Pancreas (tissue), 10 donors: ENCODE data around the gene ANTXR1. TPM values are rescaled to one million over a fixed set of nuclear protein-coding genes. Genes with fewer than 3 reads are reported as not detected.
A peak's percentile ranks its signal among the peaks of the same experiment; 100 is the strongest.
"Not testable (repeated sequence)": the region's sequence is repeated elsewhere in the genome, so short reads cannot be mapped to it uniquely, and the experiment has no call there.

Experiments used
- ATAC-seq, 4 donors: fragments of 200-7000 bp; cut with Tn5 transposase; one replicate each; pipeline versions ENCODE4 v1.8.0 to v1.9.1; 2020; ENCODE audit warnings: mild to moderate bottlenecking in 4 of 4, moderate library complexity in 4 of 4
- DNase-seq, 6 donors: peaks; one replicate each; pipeline ENCODE4 v3.0.0-alpha.2; 2020
- FAIRE-seq: peaks from 2 replicates; lab custom pipeline; 2012; peaks lifted over from hg19 to GRCh38; lab: Jason Lieb, UNC
- H3K27ac ChIP-seq, 4 donors: fragments of 200-600 bp; sonication (generic); 1 replicate in 3 of 4; 2 replicates in 1 of 4; pipeline versions ENCODE4 v1.5.0 to v1.8.0; 2020
- H3K27me3 ChIP-seq, 4 donors: fragments of 200-600 bp; one replicate each; pipeline ENCODE4 v1.8.0; 2021
- H3K36me3 ChIP-seq, 3 donors: fragments of 200-600 bp; sonication (generic) in 1 of 3; one replicate each; pipeline versions ENCODE4 v1.5.0 to v1.8.0; 2020 to 2021
- H3K4me1 ChIP-seq, 3 donors: fragments of 200-600 bp; one replicate each; pipeline ENCODE4 v1.8.0; 2021
- H3K4me3 ChIP-seq, 4 donors: fragments of 200-600 bp; sonication (generic) in 2 of 4; one replicate each; pipeline versions ENCODE4 v1.5.0 to v1.8.0; 2020 to 2021
- H3K9me3 ChIP-seq, 4 donors: fragments of 200-600 bp; one replicate each; pipeline ENCODE4 v1.8.0; 2021
- WGBS, 2 donors: extraction: QIAGEN DNeasy Blood & Tissue Kit; methylation state at CpG; one replicate each; pipeline ENCODE4 v1.1.7; 2013; 5-methylcytosine and 5-hydroxymethylcytosine counted together
- intact Hi-C, 3 donors: fragments of 100-400 bp; cut with DNase I; formaldehyde crosslinking; loops; one replicate each; pipeline versions ENCODE4 v1.11.1 to v1.14.2; 2022
- polyA plus RNA-seq, 2 donors: library from polyadenylated mRNA; stranded (reverse); fragments of 200-250 nt; gene quantifications; one replicate each; pipeline ENCODE4 v1.2.3, GENCODE V29; 2013
- total RNA-seq, 6 donors: library from RNA; stranded (reverse); fragmentation: NEBNext Ultra II Directional in 4 of 6; extraction: Animal tissue kit (Norgen Biotek cat#: 25700) in 4 of 6; gene quantifications; one replicate each; pipeline versions ENCODE4 v1.2.1 to v1.2.4, GENCODE V29; 2021 to 2023
- TF ChIP-seq, protein P1 (sequence below), 4 donors: fragments of 200-600 bp; sonication (generic) in 3 of 4; IDR thresholded peaks; one replicate each; pipeline versions ENCODE4 v1.5.0 to v1.8.0; 2021; ENCODE audit warnings: antibody characterized with exemption in 4 of 4
- donor health status: healthy with polysubstance abuse.
- donor health status: DM: no; HTN: no; CAD: no; lungs with moderate emphysema.
- donor health status: DM: no; HTN: no; CAD: no.
- donor health status: control.
- donor health status: control.
- donor health status: Bipolar disorder and iron deficiency.
- donor health status: DM: yes; HTN: yes; CAD: no.
- donor health status: DM: no; HTN: no; CAD: no.
- donor health status: DM: no; HTN: no; CAD: no.
- donor health status: DM: yes; HTN: yes; CAD: no.

ANTXR1 gene
- total and polyA plus RNA-seq, 8 donors = 1.7 to 23.4 (median 2.5) TPM

DNA sequence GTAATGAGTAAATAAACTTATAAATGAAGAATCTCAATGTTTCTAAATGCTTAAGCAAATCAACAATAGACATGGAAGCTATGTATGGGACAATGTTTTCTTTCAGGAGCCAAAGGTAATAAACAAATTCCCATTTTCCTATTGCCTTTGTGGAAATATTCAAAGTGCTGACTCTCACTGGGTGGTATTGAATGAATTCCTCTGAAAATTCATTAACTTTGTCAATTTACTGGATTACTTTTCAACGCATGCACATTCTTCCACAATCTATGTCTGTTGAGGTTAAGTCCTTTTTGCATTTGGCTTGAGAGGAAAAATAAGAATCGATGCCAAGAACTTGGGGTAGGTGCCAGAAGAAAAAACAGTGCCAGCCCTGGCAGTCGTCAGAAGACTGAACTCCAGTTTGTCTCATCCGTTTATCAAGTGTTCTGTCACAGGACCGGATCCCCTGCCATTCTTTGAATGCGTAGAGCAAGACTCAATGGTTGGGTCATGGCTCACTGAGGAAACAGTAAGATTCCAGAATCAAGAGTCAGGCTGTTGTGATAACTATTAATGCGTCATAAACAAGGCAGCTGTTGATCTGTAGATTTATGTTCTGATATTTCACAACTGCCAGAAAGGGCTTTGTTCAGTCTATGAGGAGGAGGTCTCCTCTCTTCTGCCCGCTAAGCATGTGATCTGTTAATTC is 240.8 kb downstream of the ANTXR1 start:
- ATAC-seq = peak in 3 of 4 donors; percentile 13 to 53 (median 49)
- H3K4me3 ChIP-seq = no peak overlapping the region
- no peaks in the 10 kb centered on the region for H3K9me3 ChIP-seq
- H3K36me3 ChIP-seq = no peaks in the 10 kb centered on the region
- TF ChIP-seq, protein P1, sequence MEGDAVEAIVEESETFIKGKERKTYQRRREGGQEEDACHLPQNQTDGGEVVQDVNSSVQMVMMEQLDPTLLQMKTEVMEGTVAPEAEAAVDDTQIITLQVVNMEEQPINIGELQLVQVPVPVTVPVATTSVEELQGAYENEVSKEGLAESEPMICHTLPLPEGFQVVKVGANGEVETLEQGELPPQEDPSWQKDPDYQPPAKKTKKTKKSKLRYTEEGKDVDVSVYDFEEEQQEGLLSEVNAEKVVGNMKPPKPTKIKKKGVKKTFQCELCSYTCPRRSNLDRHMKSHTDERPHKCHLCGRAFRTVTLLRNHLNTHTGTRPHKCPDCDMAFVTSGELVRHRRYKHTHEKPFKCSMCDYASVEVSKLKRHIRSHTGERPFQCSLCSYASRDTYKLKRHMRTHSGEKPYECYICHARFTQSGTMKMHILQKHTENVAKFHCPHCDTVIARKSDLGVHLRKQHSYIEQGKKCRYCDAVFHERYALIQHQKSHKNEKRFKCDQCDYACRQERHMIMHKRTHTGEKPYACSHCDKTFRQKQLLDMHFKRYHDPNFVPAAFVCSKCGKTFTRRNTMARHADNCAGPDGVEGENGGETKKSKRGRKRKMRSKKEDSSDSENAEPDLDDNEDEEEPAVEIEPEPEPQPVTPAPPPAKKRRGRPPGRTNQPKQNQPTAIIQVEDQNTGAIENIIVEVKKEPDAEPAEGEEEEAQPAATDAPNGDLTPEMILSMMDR (IDR thresholded peaks at IDR 0.05) = no peak
- peaks cover 0 to 3% (median 0%) of the 10 kb centered on the region in 3 donors for H3K4me1 ChIP-seq
- intact Hi-C loops = no loop called here
- peak; percentile 20 for FAIRE-seq
- DNase-seq = no peak
- H3K27me3 ChIP-seq = no peaks in the 10 kb centered on the region
- WGBS, 2 donors = 23% methylated on average over 8 of the region's 8 CpGs
- H3K27ac ChIP-seq = peak overlapping the region in 1 of 4 donors; percentile 19

DNA sequence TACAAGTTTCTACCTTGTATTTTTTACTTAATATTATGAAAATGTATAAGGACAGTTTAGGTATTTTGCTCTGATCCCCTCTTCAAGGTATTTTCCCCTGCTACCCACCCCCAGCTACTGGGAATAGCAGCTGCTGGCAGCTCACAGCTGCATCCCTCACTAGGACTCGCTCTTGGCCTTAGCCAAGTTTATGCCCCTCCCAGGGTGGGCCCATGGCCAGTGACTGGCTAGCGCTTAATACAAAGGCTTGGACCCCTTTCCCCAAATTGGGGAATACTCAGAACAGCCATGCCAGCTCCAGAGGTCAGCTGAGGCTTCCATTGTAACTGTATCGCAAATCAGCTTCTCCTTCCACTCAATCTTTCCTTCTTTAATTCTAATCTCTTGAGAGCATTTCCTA is 242.8 kb downstream of the ANTXR1 start:
- no peaks in the 10 kb centered on the region for H3K27me3 ChIP-seq
- WGBS, 2 donors = 79 to 85% methylated on average over 3 of the region's 3 CpGs
- TF ChIP-seq, protein P1 (IDR thresholded peaks at IDR 0.05) = no peak
- H3K4me1 ChIP-seq = peaks cover 0 to 3% (median 0%) of the 10 kb centered on the region in 3 donors
- intact Hi-C loops = no loop called here
- no peak overlapping the region for H3K4me3 ChIP-seq
- H3K27ac ChIP-seq = no peak overlapping the region
- no peaks in the 10 kb centered on the region for H3K36me3 ChIP-seq
- no peaks in the 10 kb centered on the region for H3K9me3 ChIP-seq
- DNase-seq (no peak), FAIRE-seq (no peak), ATAC-seq (no peak)

DNA sequence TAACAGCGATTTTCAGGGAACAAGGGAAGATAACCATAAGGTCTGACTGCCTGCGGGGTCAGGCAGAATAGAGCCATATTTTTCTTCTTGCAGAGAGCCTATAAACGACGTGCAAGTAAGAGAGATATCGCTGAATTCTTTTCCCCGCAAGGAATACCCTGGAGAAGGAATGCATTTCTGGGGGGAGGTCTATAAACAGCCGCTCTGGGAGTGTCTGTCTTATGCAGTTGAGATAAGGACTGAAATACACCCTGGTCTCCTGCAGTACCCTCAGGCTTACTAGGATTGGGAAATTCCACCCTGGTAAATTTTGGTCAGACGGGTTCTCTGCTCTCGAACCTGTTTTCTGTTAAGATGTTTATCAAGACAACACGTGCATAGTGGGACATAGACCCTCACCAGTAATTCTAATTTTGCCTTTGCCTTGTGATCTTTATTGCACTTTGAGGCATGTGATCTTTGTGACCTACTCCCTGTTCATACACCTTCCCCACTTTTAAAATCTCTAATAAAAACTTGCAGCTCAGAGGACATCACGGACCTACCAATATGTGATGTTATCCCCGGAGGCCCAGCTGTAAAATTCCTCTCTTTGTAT is 247.1 kb downstream of the ANTXR1 start:
- H3K36me3 ChIP-seq, H3K4me1 ChIP-seq, H3K27ac ChIP-seq, DNase-seq, FAIRE-seq, ATAC-seq, intact Hi-C loops, H3K4me3 ChIP-seq, H3K27me3 ChIP-seq, H3K9me3 ChIP-seq: not testable (repeated sequence)
- WGBS, 2 donors = 72 to 83% methylated on average over 12 of the region's 12 CpGs

DNA sequence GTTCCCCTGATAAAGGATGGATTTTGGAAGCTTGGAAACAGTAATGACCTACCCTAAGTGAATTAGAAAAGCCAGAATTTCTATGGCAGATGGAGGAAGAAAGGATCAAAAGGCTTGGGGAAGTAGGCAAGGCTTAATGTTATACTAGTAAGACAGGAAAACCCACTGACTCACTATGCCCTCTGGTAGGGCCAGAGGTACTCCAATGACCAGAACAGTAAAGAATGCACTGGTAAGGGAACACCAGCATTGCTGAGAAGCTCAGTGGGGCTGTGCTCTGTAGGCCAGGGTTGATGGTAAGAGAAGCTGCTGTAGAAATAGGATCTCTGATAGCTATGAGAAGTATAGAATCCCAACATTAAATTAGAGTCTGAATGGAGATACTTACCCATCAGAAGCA is 247.7 kb downstream of the ANTXR1 start:
- Histone ChIP-seq H3K36me3 (no peaks in the 10 kb centered on the region), H3K27me3 (no peaks in the 10 kb centered on the region), H3K4me3 (no peak overlapping the region), H3K9me3 (no peaks in the 10 kb centered on the region), H3K27ac (no peak overlapping the region), H3K4me1 (no peaks in the 10 kb centered on the region)
- TF ChIP-seq, protein P1 (IDR thresholded peaks at IDR 0.05) = no peak
- no peak for DNase-seq
- intact Hi-C loops = no loop called here
- no peak for ATAC-seq
- FAIRE-seq = no peak

DNA sequence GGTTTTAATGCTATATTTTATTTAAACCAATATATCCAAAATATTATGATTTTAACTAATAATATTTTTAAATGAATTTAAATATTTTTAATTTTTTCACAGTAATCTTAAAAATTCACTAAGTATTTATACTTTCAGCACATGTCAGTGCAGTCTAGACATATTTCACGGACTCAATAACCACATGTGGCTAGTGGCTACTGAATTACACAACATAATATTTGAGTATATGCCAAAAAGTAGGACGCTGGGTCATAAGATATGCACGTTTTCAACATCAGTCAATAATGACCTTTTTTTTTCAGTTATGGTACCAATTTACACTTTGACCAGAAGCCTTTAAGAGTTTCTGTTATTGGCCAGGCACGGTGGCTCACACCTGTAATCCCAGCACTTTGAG is 256.4 kb downstream of the ANTXR1 start:
- FAIRE-seq (no peak), DNase-seq (no peak), ATAC-seq (no peak)
- no peak overlapping the region for H3K4me3 ChIP-seq
- H3K4me1 ChIP-seq = no peaks in the 10 kb centered on the region
- H3K9me3 ChIP-seq = no peaks in the 10 kb centered on the region
- no peaks in the 10 kb centered on the region for H3K36me3 ChIP-seq
- intact Hi-C loops = no loop called here
- no peak overlapping the region for H3K27ac ChIP-seq
- no peaks in the 10 kb centered on the region for H3K27me3 ChIP-seq
- TF ChIP-seq, protein P1 (IDR thresholded peaks at IDR 0.05) = no peak
- 60 to 70% methylated on average over 4 of the region's 4 CpGs for WGBS, 2 donors
